ENCODE measurements around the gene IGSF21. TPM values are rescaled to one million over a fixed set of nuclear protein-coding genes. Genes with fewer than 3 reads are reported as not detected.
A peak's percentile ranks its signal among the peaks of the same experiment; 100 is the strongest.

Gene IGSF21
- total and polyA plus RNA-seq, 10 of the 15 experiments (the other 5 are each of a cell fraction or from before 2014, with no cell fraction given) = 0.03 to 0.49 TPM; not detected in 8

DNA sequence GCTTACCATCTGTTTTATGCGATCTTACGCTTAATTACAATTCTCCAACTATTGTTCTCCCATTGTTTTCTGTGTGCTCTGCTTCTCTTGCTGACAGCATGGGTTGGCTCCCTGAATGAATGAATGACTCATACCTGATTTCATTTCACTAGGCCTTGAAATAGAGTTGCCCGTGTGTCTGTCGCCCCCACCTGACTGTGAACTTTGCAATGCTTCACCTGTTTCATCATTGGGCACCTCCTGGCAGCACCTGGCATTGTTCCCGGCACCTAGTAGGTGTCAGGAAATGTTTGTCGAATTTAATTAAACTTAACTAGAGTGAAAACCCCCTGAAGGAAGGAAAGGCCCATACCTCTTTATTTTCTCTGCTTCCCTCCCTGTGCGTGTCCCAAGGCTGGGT, 252.7 kb downstream of the IGSF21 start:
- Histone ChIP-seq H3K4me2 (ENCODE audit: control insufficient read depth, insufficient read depth) (no peak overlapping the region), H4K20me1 (ENCODE audit: control insufficient read depth, insufficient read depth) (no peaks in the 10 kb centered on the region), H3K9ac (ENCODE audit: control insufficient read depth, insufficient read depth, low read length) (no peak overlapping the region), H3K9me3 (replicated peaks; ENCODE audit: control insufficient read depth, insufficient read depth, low read length) (no peaks in the 10 kb centered on the region), H2AFZ (ENCODE audit: control insufficient read depth, low read depth, low read length) (no peak overlapping the region), H3K4me3 (no peak overlapping the region), H3K79me2 (ENCODE audit: control insufficient read depth, insufficient read depth, low read length) (no peaks in the 10 kb centered on the region), H3K27me3 (replicated peaks in 1 of 2; ENCODE audit: control insufficient read depth in 2 of 2, insufficient read depth in 2 of 2, low read length in 1 of 2) (no peaks in the 10 kb centered on the region; a peak in 1 of 4 replicates), H3K4me1 (ENCODE audit: control insufficient read depth, insufficient read depth, low read length) (no peaks in the 10 kb centered on the region), H3K27ac (ENCODE audit: control insufficient read depth, insufficient read depth) (no peak overlapping the region), H3K36me3 (ENCODE audit: control insufficient read depth in 2 of 2, insufficient read depth in 2 of 2, low read length in 1 of 2) (no peaks in the 10 kb centered on the region)
- WGBS (ENCODE audit: insufficient coverage, insufficient replicate concordance, low lambda C conversion rate, missing lambda C conversion rate) = 46% methylated on average over 7 of the region's 7 CpGs
- ChIA-PET CTCF (interaction anchor here (1.2 to 2.1 kb wide), 3 partner anchors 13 to 62 kb away, joined by 3 to 6 read pairs (median 5); no protein-coding TSS in a partner anchor), POLR2A (no interaction called here), RAD21 (ENCODE audit: unreplicated experiment) (no interaction called here), SMC1A (ENCODE audit: uncharacterized antibody, unreplicated experiment) (interaction anchor here (0.6 kb wide), 1 partner anchor 218 kb away, joined by 3 read pairs; no protein-coding TSS in a partner anchor)
- ATAC-seq = no peak
- no peak for DNase-seq (ENCODE audit: low read depth, low spot score)
- no peak for FAIRE-seq
- TF ChIP-seq ASH2L (IDR thresholded peaks at IDR 0.05; ENCODE audit: borderline replicate concordance, low read depth) = no peak
- no peak for TF ChIP-seq CEBPB (IDR thresholded peaks at IDR 0.05; ENCODE audit: borderline replicate concordance in 1 of 2, low read depth in 2 of 2, low read length in 2 of 2)
- TF ChIP-seq, protein P1, sequence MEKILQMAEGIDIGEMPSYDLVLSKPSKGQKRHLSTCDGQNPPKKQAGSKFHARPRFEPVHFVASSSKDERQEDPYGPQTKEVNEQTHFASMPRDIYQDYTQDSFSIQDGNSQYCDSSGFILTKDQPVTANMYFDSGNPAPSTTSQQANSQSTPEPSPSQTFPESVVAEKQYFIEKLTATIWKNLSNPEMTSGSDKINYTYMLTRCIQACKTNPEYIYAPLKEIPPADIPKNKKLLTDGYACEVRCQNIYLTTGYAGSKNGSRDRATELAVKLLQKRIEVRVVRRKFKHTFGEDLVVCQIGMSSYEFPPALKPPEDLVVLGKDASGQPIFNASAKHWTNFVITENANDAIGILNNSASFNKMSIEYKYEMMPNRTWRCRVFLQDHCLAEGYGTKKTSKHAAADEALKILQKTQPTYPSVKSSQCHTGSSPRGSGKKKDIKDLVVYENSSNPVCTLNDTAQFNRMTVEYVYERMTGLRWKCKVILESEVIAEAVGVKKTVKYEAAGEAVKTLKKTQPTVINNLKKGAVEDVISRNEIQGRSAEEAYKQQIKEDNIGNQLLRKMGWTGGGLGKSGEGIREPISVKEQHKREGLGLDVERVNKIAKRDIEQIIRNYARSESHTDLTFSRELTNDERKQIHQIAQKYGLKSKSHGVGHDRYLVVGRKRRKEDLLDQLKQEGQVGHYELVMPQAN (conservative IDR thresholded peaks at IDR 0.05) = no peak
- TF ChIP-seq, protein P2, sequence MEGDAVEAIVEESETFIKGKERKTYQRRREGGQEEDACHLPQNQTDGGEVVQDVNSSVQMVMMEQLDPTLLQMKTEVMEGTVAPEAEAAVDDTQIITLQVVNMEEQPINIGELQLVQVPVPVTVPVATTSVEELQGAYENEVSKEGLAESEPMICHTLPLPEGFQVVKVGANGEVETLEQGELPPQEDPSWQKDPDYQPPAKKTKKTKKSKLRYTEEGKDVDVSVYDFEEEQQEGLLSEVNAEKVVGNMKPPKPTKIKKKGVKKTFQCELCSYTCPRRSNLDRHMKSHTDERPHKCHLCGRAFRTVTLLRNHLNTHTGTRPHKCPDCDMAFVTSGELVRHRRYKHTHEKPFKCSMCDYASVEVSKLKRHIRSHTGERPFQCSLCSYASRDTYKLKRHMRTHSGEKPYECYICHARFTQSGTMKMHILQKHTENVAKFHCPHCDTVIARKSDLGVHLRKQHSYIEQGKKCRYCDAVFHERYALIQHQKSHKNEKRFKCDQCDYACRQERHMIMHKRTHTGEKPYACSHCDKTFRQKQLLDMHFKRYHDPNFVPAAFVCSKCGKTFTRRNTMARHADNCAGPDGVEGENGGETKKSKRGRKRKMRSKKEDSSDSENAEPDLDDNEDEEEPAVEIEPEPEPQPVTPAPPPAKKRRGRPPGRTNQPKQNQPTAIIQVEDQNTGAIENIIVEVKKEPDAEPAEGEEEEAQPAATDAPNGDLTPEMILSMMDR (IDR thresholded peaks at IDR 0.05 in 2 of 3, conservative IDR thresholded peaks at IDR 0.05 in 1 of 3; ENCODE audit: control insufficient read depth in 2 of 3, extremely low read depth in 1 of 3, insufficient read depth in 1 of 3, low read depth in 3 of 3, low read length in 3 of 3) = peak in 1 of 3 experiments; percentile 25; a peak in 1 of 6 replicates
- TF ChIP-seq NBN (IDR thresholded peaks at IDR 0.05) = no peak
- no peak for TF ChIP-seq BMI1 (IDR thresholded peaks at IDR 0.05; ENCODE audit: borderline replicate concordance)
- TF ChIP-seq KLF5 (IDR thresholded peaks at IDR 0.05; ENCODE audit: partially characterized antibody) = no peak
- peak; percentile 92 for TF ChIP-seq ZNF24 (IDR thresholded peaks at IDR 0.05)
- TF ChIP-seq RUNX3 (IDR thresholded peaks at IDR 0.05; ENCODE audit: low read length) = no peak
- TF ChIP-seq, protein P3, sequence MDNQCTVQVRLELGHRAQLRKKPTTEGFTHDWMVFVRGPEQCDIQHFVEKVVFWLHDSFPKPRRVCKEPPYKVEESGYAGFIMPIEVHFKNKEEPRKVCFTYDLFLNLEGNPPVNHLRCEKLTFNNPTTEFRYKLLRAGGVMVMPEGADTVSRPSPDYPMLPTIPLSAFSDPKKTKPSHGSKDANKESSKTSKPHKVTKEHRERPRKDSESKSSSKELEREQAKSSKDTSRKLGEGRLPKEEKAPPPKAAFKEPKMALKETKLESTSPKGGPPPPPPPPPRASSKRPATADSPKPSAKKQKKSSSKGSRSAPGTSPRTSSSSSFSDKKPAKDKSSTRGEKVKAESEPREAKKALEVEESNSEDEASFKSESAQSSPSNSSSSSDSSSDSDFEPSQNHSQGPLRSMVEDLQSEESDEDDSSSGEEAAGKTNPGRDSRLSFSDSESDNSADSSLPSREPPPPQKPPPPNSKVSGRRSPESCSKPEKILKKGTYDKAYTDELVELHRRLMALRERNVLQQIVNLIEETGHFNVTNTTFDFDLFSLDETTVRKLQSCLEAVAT (IDR thresholded peaks at IDR 0.05) = no peak
- TF ChIP-seq TAF1 (IDR thresholded peaks at IDR 0.05; ENCODE audit: borderline replicate concordance, low read depth, low read length) = no peak
- no peak for TF ChIP-seq ESRRA (IDR thresholded peaks at IDR 0.05; ENCODE audit: low read length)
- no peak for TF ChIP-seq BCL11A (IDR thresholded peaks at IDR 0.05; ENCODE audit: low read depth, low read length)
- TF ChIP-seq, protein P4, sequence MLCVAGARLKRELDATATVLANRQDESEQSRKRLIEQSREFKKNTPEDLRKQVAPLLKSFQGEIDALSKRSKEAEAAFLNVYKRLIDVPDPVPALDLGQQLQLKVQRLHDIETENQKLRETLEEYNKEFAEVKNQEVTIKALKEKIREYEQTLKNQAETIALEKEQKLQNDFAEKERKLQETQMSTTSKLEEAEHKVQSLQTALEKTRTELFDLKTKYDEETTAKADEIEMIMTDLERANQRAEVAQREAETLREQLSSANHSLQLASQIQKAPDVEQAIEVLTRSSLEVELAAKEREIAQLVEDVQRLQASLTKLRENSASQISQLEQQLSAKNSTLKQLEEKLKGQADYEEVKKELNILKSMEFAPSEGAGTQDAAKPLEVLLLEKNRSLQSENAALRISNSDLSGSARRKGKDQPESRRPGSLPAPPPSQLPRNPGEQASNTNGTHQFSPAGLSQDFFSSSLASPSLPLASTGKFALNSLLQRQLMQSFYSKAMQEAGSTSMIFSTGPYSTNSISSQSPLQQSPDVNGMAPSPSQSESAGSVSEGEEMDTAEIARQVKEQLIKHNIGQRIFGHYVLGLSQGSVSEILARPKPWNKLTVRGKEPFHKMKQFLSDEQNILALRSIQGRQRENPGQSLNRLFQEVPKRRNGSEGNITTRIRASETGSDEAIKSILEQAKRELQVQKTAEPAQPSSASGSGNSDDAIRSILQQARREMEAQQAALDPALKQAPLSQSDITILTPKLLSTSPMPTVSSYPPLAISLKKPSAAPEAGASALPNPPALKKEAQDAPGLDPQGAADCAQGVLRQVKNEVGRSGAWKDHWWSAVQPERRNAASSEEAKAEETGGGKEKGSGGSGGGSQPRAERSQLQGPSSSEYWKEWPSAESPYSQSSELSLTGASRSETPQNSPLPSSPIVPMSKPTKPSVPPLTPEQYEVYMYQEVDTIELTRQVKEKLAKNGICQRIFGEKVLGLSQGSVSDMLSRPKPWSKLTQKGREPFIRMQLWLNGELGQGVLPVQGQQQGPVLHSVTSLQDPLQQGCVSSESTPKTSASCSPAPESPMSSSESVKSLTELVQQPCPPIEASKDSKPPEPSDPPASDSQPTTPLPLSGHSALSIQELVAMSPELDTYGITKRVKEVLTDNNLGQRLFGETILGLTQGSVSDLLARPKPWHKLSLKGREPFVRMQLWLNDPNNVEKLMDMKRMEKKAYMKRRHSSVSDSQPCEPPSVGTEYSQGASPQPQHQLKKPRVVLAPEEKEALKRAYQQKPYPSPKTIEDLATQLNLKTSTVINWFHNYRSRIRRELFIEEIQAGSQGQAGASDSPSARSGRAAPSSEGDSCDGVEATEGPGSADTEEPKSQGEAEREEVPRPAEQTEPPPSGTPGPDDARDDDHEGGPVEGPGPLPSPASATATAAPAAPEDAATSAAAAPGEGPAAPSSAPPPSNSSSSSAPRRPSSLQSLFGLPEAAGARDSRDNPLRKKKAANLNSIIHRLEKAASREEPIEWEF (IDR thresholded peaks at IDR 0.05; ENCODE audit: insufficient replicate concordance, low read depth, low read length) = no peak
- no peak for TF ChIP-seq YBX1 (IDR thresholded peaks at IDR 0.05)
- in situ Hi-C loops (cut with MboI) = no loop called here
- no TSS peak for BruUV-seq (replicated peaks)
- intact Hi-C loops (cut with micrococcal nuclease; ENCODE audit: unreplicated experiment) = no loop called here

All from GM12878 (cell line).